ENCODE data around the gene UBD.

The UBD gene

DNA sequence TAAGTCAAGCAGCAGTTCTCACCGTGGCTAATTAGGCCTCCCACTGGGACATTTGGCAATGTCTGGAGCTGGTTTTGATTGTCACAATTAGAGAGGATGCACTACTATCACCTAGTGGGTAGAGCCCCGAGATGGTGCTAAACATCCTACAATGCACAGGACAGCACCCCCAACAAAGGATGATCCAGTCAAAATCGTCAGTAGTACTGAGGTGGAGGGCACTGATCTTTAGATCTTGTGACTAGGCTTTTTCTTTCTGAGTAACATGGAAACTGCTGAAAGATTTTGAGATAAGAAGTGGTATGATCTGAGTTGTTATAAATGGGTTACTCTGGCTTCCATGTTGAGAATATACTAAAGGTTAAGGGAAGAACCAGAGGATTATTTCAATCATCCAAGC, 12.0 kb downstream of the UBD start:
- no peak for FAIRE-seq
- no peak for DNase-seq (ENCODE audit: insufficient read length, low spot score)
- no peak for TF ChIP-seq POLR2A (IDR thresholded peaks at IDR 0.05; ENCODE audit: low read depth, low read length)

GRCh38 chr6:29537714-29538403, 21.7 kb downstream of the UBD start:
- DNase-seq (ENCODE audit: insufficient read length, low spot score) (no peak), FAIRE-seq (no peak)
- TF ChIP-seq POLR2A (IDR thresholded peaks at IDR 0.05; ENCODE audit: low read depth, low read length), result no peak

DNA sequence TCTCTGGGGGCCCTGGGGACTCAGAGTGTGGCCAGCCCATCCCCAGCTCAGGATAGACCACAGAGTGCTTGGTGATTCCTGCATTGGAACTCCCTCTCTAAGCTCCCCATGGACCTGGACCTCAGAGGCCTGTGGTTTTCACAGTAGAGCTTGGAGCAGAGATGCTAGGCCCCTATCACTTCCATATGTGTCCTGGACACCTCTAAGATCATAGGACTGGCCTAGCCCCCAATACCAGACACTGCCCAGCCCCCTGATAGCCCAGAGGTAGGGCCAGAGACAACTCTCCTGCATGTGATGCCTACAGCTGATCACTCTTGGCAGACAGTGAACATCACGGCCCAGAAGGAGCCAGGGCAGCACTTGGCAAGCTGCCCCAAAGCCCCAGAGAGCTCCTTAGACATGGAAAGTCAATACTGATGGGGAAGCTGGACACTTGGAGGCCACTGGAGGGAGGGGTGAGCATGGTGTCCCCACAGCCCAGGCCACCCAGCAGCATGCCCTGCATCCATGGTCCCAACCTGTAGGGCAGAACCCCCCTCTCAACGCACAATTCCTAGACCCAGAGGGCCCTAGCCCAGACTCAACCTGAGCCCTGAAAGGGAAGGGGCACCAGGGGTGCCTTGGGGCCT, 27.1 kb downstream of the UBD start:
- TF ChIP-seq POLR2A (IDR thresholded peaks at IDR 0.05; ENCODE audit: low read depth, low read length), result no peak
- DNase-seq (ENCODE audit: insufficient read length, low spot score) (no peak), FAIRE-seq (no peak)

- DNase-seq (ENCODE audit: insufficient read length, low spot score) (no peak), FAIRE-seq (no peak)
- no peak for TF ChIP-seq POLR2A (IDR thresholded peaks at IDR 0.05; ENCODE audit: low read depth, low read length)
Observed at GRCh38 chr6:29531668-29532067, 27.9 kb downstream of the UBD start.

DNA sequence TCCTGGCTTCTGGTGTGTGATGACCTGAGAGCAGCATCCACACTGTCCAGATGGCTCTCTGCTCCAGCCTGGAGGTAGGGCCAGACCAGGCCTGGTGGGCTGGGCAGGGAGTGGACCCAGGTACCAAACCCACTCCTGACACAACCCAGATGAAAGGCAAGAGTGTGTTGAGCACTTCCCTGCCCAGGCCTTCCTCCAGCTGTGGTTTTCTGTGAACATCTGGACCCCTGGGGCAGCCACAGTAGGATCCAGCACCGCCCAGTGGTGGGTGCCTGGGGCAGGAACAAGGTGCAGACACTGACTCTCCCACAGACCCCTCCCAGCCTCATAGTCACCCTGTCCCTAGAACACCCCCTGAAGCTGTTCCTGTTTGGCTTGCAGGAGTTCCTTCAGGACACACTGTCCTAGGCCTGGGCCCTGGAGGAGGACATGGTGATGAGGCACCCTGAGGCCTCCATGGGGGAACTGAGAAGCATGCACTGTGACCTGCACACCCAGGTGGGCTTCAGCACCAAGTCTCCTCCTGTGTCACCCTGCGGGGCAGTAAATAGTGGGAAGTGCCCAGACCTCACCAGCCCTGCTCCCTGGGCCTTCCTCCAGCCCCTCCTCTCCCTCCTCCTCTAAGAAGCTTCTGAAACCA, 28.7 kb downstream of the UBD start:
- no peak for DNase-seq (ENCODE audit: insufficient read length, low spot score)
- TF ChIP-seq POLR2A (IDR thresholded peaks at IDR 0.05; ENCODE audit: low read depth, low read length), result no peak
- FAIRE-seq, result no peak

DNA sequence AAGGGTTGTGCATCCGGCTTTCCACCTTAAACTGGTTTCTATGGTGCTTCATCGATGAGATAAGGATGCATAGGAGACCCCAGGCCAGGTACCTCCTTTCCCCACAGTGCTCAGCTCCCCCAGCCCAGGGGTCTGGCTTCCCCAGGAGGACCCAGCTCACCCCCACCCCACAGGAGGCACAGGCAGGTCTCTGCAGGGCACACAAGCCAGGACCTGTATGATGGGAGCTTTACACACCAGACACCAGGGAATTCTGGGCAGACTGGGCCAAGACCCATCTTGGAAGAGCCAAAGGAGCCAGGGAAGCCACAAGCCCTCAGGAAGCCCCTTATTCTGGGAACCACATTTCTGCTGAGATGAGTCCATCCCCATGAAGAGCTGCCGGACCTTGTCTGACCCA, 29.6 kb downstream of the UBD start:
- DNase-seq (ENCODE audit: insufficient read length, low spot score), result no peak
- FAIRE-seq, result no peak
- TF ChIP-seq POLR2A (IDR thresholded peaks at IDR 0.05; ENCODE audit: low read depth, low read length), result no peak

DNA sequence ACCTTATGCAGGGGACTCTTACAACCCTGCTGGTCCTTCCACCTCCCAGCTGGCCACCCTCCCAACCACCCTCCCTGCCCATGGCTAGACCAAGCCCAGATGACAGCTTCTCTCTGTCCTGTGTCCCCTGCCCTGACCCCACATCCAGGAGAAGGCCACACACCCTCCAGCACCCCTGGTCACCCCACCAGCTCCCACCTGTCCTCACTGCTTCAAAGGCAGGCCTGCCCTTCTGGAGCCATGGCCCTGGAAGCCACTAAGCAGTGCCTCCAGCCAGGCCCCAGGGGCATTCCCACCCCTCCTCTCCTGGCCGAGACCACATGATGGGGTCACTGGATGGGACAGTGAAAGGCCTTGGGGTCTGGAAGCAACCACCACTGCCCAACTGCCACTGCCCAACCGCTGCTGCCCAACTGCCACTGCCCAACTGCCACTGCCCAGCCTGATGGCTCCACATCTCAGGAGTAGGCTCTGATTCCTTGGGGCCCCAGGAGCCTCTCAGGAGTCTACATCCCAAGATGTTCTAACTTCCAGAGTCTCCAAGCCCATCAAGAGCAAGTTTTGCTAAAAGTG, 30.5 kb downstream of the UBD start:
- FAIRE-seq, result no peak

DNA sequence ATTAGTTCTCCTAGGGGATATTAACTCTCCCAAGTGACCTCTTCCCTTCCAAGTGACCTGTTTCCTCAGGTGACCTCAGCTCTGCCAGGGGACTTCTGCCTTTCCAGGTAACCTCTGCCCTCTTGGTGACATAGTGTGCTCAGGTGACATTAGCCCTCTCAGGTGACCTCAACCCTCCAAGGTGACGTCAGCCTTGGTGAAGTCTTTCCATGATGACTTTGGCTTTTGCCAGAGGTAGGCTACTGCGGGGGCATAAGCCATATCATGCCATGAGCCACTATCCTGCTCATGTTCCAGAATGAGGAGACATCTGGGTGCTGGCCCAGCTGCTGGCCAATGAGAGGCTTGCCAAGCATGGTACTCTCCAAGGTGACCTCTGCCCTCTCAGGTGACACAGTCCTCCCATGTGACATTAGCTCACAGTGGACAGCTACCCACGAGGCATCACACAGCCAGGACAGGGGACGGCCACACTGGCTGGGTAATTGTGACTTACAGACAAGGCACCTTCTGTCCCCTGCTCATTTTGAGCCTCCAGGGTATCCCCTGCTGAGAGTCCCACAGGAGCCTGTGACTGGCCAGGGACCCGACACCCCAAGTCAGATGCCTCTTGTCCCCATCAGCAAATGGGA, 31.1 kb downstream of the UBD start:
- DNase-seq (ENCODE audit: insufficient read length, low spot score), result no peak
- TF ChIP-seq POLR2A (IDR thresholded peaks at IDR 0.05; ENCODE audit: low read depth, low read length), result no peak
- FAIRE-seq, result no peak

More for the DNA sequence above, 30.5 kb downstream of the UBD start:
- no peak for DNase-seq (ENCODE audit: insufficient read length, low spot score)
- TF ChIP-seq POLR2A (IDR thresholded peaks at IDR 0.05; ENCODE audit: low read depth, low read length), result no peak

GRCh38 chr6:29527564-29527963, 32.0 kb downstream of the UBD start:
- FAIRE-seq (no peak), DNase-seq (ENCODE audit: insufficient read length, low spot score) (no peak)
- TF ChIP-seq POLR2A (IDR thresholded peaks at IDR 0.05; ENCODE audit: low read depth, low read length), result no peak

DNA sequence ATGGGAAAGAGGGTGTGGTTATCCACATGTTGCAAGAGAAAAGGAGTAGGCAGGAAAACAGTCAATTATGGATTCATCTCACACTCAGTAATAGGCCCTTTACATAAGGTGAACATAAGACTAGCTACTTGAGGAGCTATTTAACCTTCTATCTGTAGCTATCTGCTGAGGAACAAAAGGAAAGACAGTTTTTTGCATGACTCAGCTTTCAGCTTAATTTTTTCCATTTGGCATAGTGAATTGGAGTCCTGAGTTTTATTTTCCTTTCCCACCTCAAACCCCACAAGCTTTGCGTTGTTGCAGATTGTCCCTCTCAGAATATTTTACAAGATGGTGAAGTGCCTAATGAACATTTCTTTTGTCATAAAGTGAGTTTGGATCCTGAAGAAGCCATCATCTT, 32.4 kb downstream of the UBD start:
- DNase-seq (ENCODE audit: insufficient read length, low spot score), result no peak

GRCh38 chr6:29525311-29525639, 34.3 kb downstream of the UBD start:
- no peak for FAIRE-seq
- no peak for DNase-seq (ENCODE audit: insufficient read length, low spot score)
- TF ChIP-seq POLR2A (IDR thresholded peaks at IDR 0.05; ENCODE audit: low read depth, low read length), result no peak

More for the DNA sequence above, 32.4 kb downstream of the UBD start:
- TF ChIP-seq POLR2A (IDR thresholded peaks at IDR 0.05; ENCODE audit: low read depth, low read length), result no peak
- FAIRE-seq, result no peak

DNA sequence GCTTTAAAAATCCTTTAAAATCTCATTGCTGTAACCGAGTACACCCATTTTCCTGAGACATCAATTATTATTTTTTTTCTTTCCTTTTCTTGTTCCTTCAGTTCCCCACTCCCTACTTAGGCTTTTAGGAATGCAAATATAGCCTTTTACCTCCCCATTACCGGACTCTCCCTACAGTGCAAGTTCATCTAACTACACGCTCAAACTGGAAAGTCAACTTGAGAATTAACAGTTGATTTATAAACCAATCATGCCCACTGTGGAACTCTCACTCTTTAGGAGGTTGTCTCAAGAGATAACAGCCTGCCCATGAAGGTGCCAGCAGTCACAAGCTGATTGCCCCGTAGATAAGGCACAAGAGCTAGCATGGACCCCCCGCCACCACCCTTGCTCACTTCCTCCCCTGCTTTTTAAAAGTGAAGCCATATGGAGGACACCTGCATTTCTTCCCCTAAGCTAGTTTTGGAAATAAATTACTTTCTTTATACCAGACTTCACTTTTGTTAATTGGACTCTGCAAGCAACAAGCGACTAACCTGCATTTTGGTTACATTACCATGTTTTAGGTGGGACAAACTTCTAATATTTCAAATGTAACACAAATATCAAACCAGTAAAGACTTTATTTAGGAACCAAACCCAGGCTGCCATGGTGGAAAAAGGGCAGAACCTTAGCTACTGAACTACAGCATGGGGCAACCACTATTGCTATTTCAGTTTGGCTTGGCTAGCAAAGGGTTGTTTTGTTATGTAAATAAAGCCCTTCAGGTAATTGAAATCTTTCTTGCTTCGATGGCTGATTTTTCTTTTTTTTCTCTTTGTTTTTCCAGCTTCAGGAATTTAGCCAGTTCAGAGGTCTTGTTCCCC, 34.9 kb downstream of the UBD start:
- FAIRE-seq (no peak), DNase-seq (ENCODE audit: insufficient read length, low spot score) (no peak)
- no peak for TF ChIP-seq POLR2A (IDR thresholded peaks at IDR 0.05; ENCODE audit: low read depth, low read length)

- DNase-seq (ENCODE audit: insufficient read length, low spot score) (no peak), FAIRE-seq (no peak)
- TF ChIP-seq POLR2A (IDR thresholded peaks at IDR 0.05; ENCODE audit: low read depth, low read length), result no peak
Observed at GRCh38 chr6:29524044-29524443, 35.5 kb downstream of the UBD start.

Measured in H54 (cell line).